ENCODE measurements around the gene PLEKHF1. TPM values are rescaled to one million over a fixed set of nuclear protein-coding genes. Genes with fewer than 3 reads are reported as not detected.
"Not testable (repeated sequence)": the region's sequence is repeated elsewhere in the genome, so short reads cannot be mapped to it uniquely, and the experiment has no call there.

Gene PLEKHF1
- total and polyA plus RNA-seq, 7 donors: 5.1 to 119 (median 60.2) TPM

- H3K27me3 ChIP-seq (ENCODE audit: insufficient read depth in 3 of 3, low read length in 2 of 3): no peaks in the 10 kb centered on the region
- intact Hi-C loops (cut with DNase I): loop anchor here in 1 of 2 donors (2.0 kb wide), 1 partner anchor 61 kb away; the partner anchor contains the start of gene POP4
- H3K36me3 ChIP-seq (ENCODE audit: insufficient read depth in 1 of 2, low read depth in 1 of 2): no peaks in the 10 kb centered on the region
- WGBS, 3 donors: 36 to 54% (median 46%) methylated on average over 7 of the region's 7 CpGs
- DNase-seq (no peak), ATAC-seq (no peak)
- peak; percentile 7 for TF ChIP-seq CTCF (IDR thresholded peaks at IDR 0.05)
- H3K27ac ChIP-seq: peak overlapping the region; percentile 86
- no peaks in the 10 kb centered on the region for H3K9me3 ChIP-seq
- peak overlapping the region; percentile 75 for H3K4me3 ChIP-seq
- H3K4me1 ChIP-seq: peaks cover 71% of the 10 kb centered on the region
Measured at GRCh38 chr19:29667901-29668341, 2.7 kb downstream of the PLEKHF1 start.

GRCh38 chr19:29668746-29669609, 3.7 kb downstream of the PLEKHF1 start:
- peaks cover 4% of the 10 kb centered on the region in 2 donors for H3K36me3 ChIP-seq (ENCODE audit: insufficient read depth in 1 of 2, low read depth in 1 of 2)
- peak overlapping the region; percentile 86 for H3K27ac ChIP-seq
- H3K9me3 ChIP-seq: no peaks in the 10 kb centered on the region
- H3K4me1 ChIP-seq: peaks cover 71% of the 10 kb centered on the region
- ATAC-seq (no peak), DNase-seq (peak in 1 of 2 donors; percentile 70)
- WGBS, 3 donors: 65 to 82% (median 67%) methylated on average over 13 of the region's 13 CpGs
- peak overlapping the region; percentile 75 for H3K4me3 ChIP-seq
- peak; percentile 33 for TF ChIP-seq CTCF (IDR thresholded peaks at IDR 0.05)
- intact Hi-C loops (cut with DNase I): no loop called here
- H3K27me3 ChIP-seq (ENCODE audit: insufficient read depth in 3 of 3, low read length in 2 of 3): no peaks in the 10 kb centered on the region

GRCh38 chr19:29670255-29670654, 5.0 kb downstream of the PLEKHF1 start:
- no peak overlapping the region for H3K4me3 ChIP-seq
- DNase-seq (no peak), ATAC-seq (no peak)
- intact Hi-C loops (cut with DNase I): no loop called here
- H3K9me3 ChIP-seq: no peaks in the 10 kb centered on the region
- no peak for TF ChIP-seq CTCF (IDR thresholded peaks at IDR 0.05)
- H3K27me3 ChIP-seq (ENCODE audit: insufficient read depth in 3 of 3, low read length in 2 of 3): no peaks in the 10 kb centered on the region
- H3K4me1 ChIP-seq: peaks cover 74% of the 10 kb centered on the region
- 74 to 89% (median 75%) methylated on average over 5 of the region's 5 CpGs for WGBS, 3 donors
- H3K27ac ChIP-seq: peak overlapping the region; percentile 86
- peaks cover 12 to 17% of the 10 kb centered on the region in 2 donors for H3K36me3 ChIP-seq (ENCODE audit: insufficient read depth in 1 of 2, low read depth in 1 of 2)

- H3K27me3 ChIP-seq (ENCODE audit: insufficient read depth in 3 of 3, low read length in 2 of 3); H3K9me3 ChIP-seq; DNase-seq; intact Hi-C loops (cut with DNase I): not testable (repeated sequence)
- H3K4me3 ChIP-seq: peak overlapping the region; percentile 13
- peak in 2 of 4 donors; percentile 1 for ATAC-seq
- 29 to 47% (median 32%) methylated on average over 6 of the region's 6 CpGs for WGBS, 3 donors
- H3K4me1 ChIP-seq: peaks cover 82% of the 10 kb centered on the region
- peak overlapping the region; percentile 86 for H3K27ac ChIP-seq
- H3K36me3 ChIP-seq (ENCODE audit: insufficient read depth in 1 of 2, low read depth in 1 of 2): peaks cover 12 to 23% of the 10 kb centered on the region in 2 donors
Measured at GRCh38 chr19:29671026-29671392, 5.7 kb downstream of the PLEKHF1 start.

GRCh38 chr19:29671393-29672160, 6.3 kb downstream of the PLEKHF1 start:
- intact Hi-C loops (cut with DNase I): loop anchor here in 1 of 2 donors (1.0 kb wide), 1 partner anchor 44 kb away; the partner anchor contains the start of gene C19orf12
- H3K4me3 ChIP-seq: peak overlapping the region; percentile 24
- no peaks in the 10 kb centered on the region for H3K27me3 ChIP-seq (ENCODE audit: insufficient read depth in 3 of 3, low read length in 2 of 3)
- peak overlapping the region; percentile 86 for H3K27ac ChIP-seq
- H3K9me3 ChIP-seq: no peaks in the 10 kb centered on the region
- ATAC-seq (peak; percentile 77 to 88 (median 84)), DNase-seq (peak; percentile 65 to 88)
- peaks cover 12 to 23% of the 10 kb centered on the region in 2 donors for H3K36me3 ChIP-seq (ENCODE audit: insufficient read depth in 1 of 2, low read depth in 1 of 2)
- H3K4me1 ChIP-seq: peaks cover 88% of the 10 kb centered on the region
- WGBS, 3 donors: 17 to 35% (median 20%) methylated on average over 12 of the region's 12 CpGs
- peak; percentile 2 for TF ChIP-seq CTCF (IDR thresholded peaks at IDR 0.05)
